Upper lobe of left lung (tissue), 6 donors: Measurements from ENCODE around the gene PFDN5. TPM values are rescaled to one million over a fixed set of nuclear protein-coding genes. Genes with fewer than 3 reads are reported as not detected.

Experiments used
- ATAC-seq, 2 donors: fragments of 200-7000 bp; cut with Tn5 transposase; one replicate each; pipeline ENCODE4 v1.9.1; 2022; ENCODE audit warnings: mild to moderate bottlenecking in 2 of 2, moderate library complexity in 2 of 2; ENCODE audit not compliant: low FRiP score in 2 of 2
- DNase-seq, 2 donors: peaks; one replicate each; pipeline ENCODE4 v3.0.0-alpha.2; 2019 to 2020
- H3K27ac ChIP-seq, 4 donors: fragments of 200-600 bp; sonication (generic); one replicate each; pipeline ENCODE4 v1.5.1; 2016 to 2019
- H3K27me3 ChIP-seq, 4 donors: fragments of 200-600 bp; sonication (generic); one replicate each; pipeline ENCODE4 v1.5.1; 2017 to 2019
- H3K36me3 ChIP-seq, 4 donors: fragments of 200-600 bp; sonication (generic); one replicate each; pipeline ENCODE4 v1.5.1; 2016 to 2019
- H3K4me1 ChIP-seq, 4 donors: fragments of 200-600 bp; sonication (generic); one replicate each; pipeline ENCODE4 v1.5.1; 2018 to 2019
- H3K4me3 ChIP-seq, 4 donors: fragments of 200-600 bp; sonication (generic); one replicate each; pipeline ENCODE4 v1.5.1; 2017 to 2019; ENCODE audit warnings: mild to moderate bottlenecking in 2 of 4, moderate library complexity in 1 of 4
- H3K9me3 ChIP-seq, 4 donors: fragments of 200-600 bp; sonication (generic); one replicate each; pipeline ENCODE4 v1.5.1; 2018 to 2019
- CTCF ChIP-seq, 6 experiments: fragments of 450-650 bp in 4 of 6; fragments of 200-600 bp in 2 of 6; sonication (generic) in 2 of 6; IDR thresholded peaks; one replicate each; pipeline ENCODE4 v1.5.1; 2016 to 2019; ENCODE audit warnings: antibody characterized with exemption in 6 of 6
- EP300 ChIP-seq, 4 donors: sonication (generic); formaldehyde crosslinking; IDR thresholded peaks; one replicate each; pipeline ENCODE4 v1.5.1; 2017; ENCODE audit warnings: antibody characterized with exemption in 4 of 4, control low read depth in 2 of 4
- POLR2A ChIP-seq, 4 donors: fragments of 450-650 bp; IDR thresholded peaks; one replicate each; pipeline ENCODE4 v1.5.1; 2016 to 2017; ENCODE audit warnings: antibody characterized with exemption in 4 of 4, mild to moderate bottlenecking in 2 of 4
- POLR2AphosphoS5 ChIP-seq, 2 donors: sonication (generic); formaldehyde crosslinking; IDR thresholded peaks; one replicate each; pipeline ENCODE4 v1.5.1; 2017; ENCODE audit warnings: antibody characterized with exemption in 2 of 2
- WGBS, 2 donors: methylation state at CpG; one replicate each; pipeline ENCODE4 v1.1.5; 2017 to 2018; 5-methylcytosine and 5-hydroxymethylcytosine counted together
- total RNA-seq, 6 donors: library from RNA; depleted of rRNA in 4 of 6; stranded (reverse); fragments of >200 nt in 4 of 6; gene quantifications; one replicate each; pipeline versions ENCODE4 v1.1.0 to v1.2.1, GENCODE V29; 2016 to 2021
- donor health status: DM: no; HTN: no; CAD: no; lungs with moderate emphysema.
- donor health status: DM: no; HTN: yes; CAD: no; lungs with severe emphysema.

The PFDN5 gene
- total RNA-seq, 6 donors from 2014 or later, result 374 to 580 (median 445) TPM

- no peak for DNase-seq
- no peak for ATAC-seq
- no peak overlapping the region for H3K27ac ChIP-seq
- 43 to 57% methylated on average over 11 to 13 of the region's 15 CpGs for WGBS, 2 donors
- no peaks in the 10 kb centered on the region for H3K36me3 ChIP-seq
- no peaks in the 10 kb centered on the region for H3K9me3 ChIP-seq
- H3K4me3 ChIP-seq, result no peak overlapping the region
- no peaks in the 10 kb centered on the region for H3K4me1 ChIP-seq
- H3K27me3 ChIP-seq, result peaks cover 0 to 3% (median 0%) of the 10 kb centered on the region in 4 donors
- TF ChIP-seq POLR2A (IDR thresholded peaks at IDR 0.05) (no peak), EP300 (IDR thresholded peaks at IDR 0.05) (no peak), POLR2AphosphoS5 (IDR thresholded peaks at IDR 0.05) (no peak)
These were observed 37.4 kb downstream of the PFDN5 start for GRCh38 chr12:53332744-53333143.

- DNase-seq, result no peak
- no peaks in the 10 kb centered on the region for H3K9me3 ChIP-seq
- no peaks in the 10 kb centered on the region for H3K4me1 ChIP-seq
- no peak for ATAC-seq
- WGBS, 2 donors, result 81 to 90% methylated on average over 4 of the region's 4 CpGs
- peaks cover 0 to 4% (median 2%) of the 10 kb centered on the region in 4 donors for H3K27me3 ChIP-seq
- H3K36me3 ChIP-seq, result no peaks in the 10 kb centered on the region
- no peak for TF ChIP-seq EP300 (IDR thresholded peaks at IDR 0.05)
- no peak for TF ChIP-seq POLR2AphosphoS5 (IDR thresholded peaks at IDR 0.05)
- no peak for TF ChIP-seq CTCF (IDR thresholded peaks at IDR 0.05)
- no peak for TF ChIP-seq POLR2A (IDR thresholded peaks at IDR 0.05)
- no peak overlapping the region for H3K27ac ChIP-seq
- no peak overlapping the region for H3K4me3 ChIP-seq
These were observed 37.9 kb downstream of the PFDN5 start for GRCh38 chr12:53333289-53333688.

GRCh38 chr12:53333845-53334244 is 38.5 kb downstream of the PFDN5 start:
- peaks cover 0 to 4% (median 2%) of the 10 kb centered on the region in 4 donors for H3K27me3 ChIP-seq
- WGBS, 2 donors, result 72 to 83% methylated on average over 6 to 7 of the region's 7 CpGs

GRCh38 chr12:53334822-53335221 is 39.5 kb downstream of the PFDN5 start:
- TF ChIP-seq CTCF (IDR thresholded peaks at IDR 0.05), result no peak
- TF ChIP-seq POLR2AphosphoS5 (IDR thresholded peaks at IDR 0.05), result no peak
- TF ChIP-seq EP300 (IDR thresholded peaks at IDR 0.05), result no peak
- no peak for TF ChIP-seq POLR2A (IDR thresholded peaks at IDR 0.05)
- DNase-seq (no peak), ATAC-seq (no peak)
- Histone ChIP-seq H3K36me3 (no peaks in the 10 kb centered on the region), H3K4me1 (no peaks in the 10 kb centered on the region), H3K4me3 (no peak overlapping the region), H3K27ac (no peak overlapping the region), H3K27me3 (peaks cover 0 to 4% (median 2%) of the 10 kb centered on the region in 4 donors), H3K9me3 (no peaks in the 10 kb centered on the region)
- 79 to 91% methylated on average over 8 of the region's 8 CpGs for WGBS, 2 donors

More at GRCh38 chr12:53333845-53334244, 38.5 kb downstream of the PFDN5 start:
- Histone ChIP-seq H3K4me3 (no peak overlapping the region), H3K9me3 (no peaks in the 10 kb centered on the region), H3K27ac (no peak overlapping the region), H3K36me3 (no peaks in the 10 kb centered on the region), H3K4me1 (no peaks in the 10 kb centered on the region)
- no peak for DNase-seq
- TF ChIP-seq POLR2AphosphoS5 (IDR thresholded peaks at IDR 0.05) (no peak), CTCF (IDR thresholded peaks at IDR 0.05) (no peak), POLR2A (IDR thresholded peaks at IDR 0.05) (no peak), EP300 (IDR thresholded peaks at IDR 0.05) (no peak)
- no peak for ATAC-seq

GRCh38 chr12:53336181-53336681 is 40.9 kb downstream of the PFDN5 start, which contains the start of gene SP7:
TSS of gene SP7 (minus strand) at chr12:53336354. CDS start at chr12:53335646, 708 bp downstream.
- H3K27me3 ChIP-seq, result peaks cover 0 to 4% (median 2%) of the 10 kb centered on the region in 4 donors
- 42 to 68% methylated on average over 6 to 12 of the region's 15 CpGs for WGBS, 2 donors
- DNase-seq, result no peak

More at GRCh38 chr12:53336181-53336681, 40.9 kb downstream of the PFDN5 start, which contains the start of gene SP7:
- Histone ChIP-seq H3K4me1 (no peaks in the 10 kb centered on the region), H3K36me3 (no peaks in the 10 kb centered on the region), H3K27ac (no peak within 1 kb of the TSS), H3K9me3 (no peaks in the 10 kb centered on the region), H3K4me3 (no peak within 1 kb of the TSS)
- TF ChIP-seq CTCF (IDR thresholded peaks at IDR 0.05) (no peak), EP300 (IDR thresholded peaks at IDR 0.05) (no peak), POLR2AphosphoS5 (IDR thresholded peaks at IDR 0.05) (no peak), POLR2A (IDR thresholded peaks at IDR 0.05) (no peak)
- ATAC-seq, result no peak
